K562 (cell line): ENCODE results near the gene TRIM65.

ENCODE experiments used
- ELF1 ChIP-seq: fragments of 200-800 bp; sonication (Bioruptor generic); IDR thresholded peaks from 2 replicates; pipeline ENCODE4 v1.6.1; 2016; ENCODE audit warnings: missing genetic modification characterization, missing compliant biosample characterization
- HDGF ChIP-seq: fragments of 450-650 bp; IDR thresholded peaks from 2 replicates; pipeline ENCODE4 v1.6.1; 2016
- PCBP2 ChIP-seq: fragments of 200-400 bp; formaldehyde crosslinking; IDR thresholded peaks from 2 replicates; pipeline ENCODE4 v1.6.1; 2018; ENCODE audit warnings: low read length, low read depth, mild to moderate bottlenecking, moderate library complexity; ENCODE audit not compliant: poor library complexity, severe bottlenecking
- U2AF1 ChIP-seq: fragments of 200-400 bp; formaldehyde crosslinking; optimal IDR thresholded peaks from 2 replicates; pipeline ENCODE3; 2017; ENCODE audit warnings: mild to moderate bottlenecking, low read depth, low read length, moderate library complexity
- ZNF274 ChIP-seq: IDR thresholded peaks from 2 replicates; pipeline ENCODE4 v1.6.1; 2011; ENCODE audit warnings: low read depth, mild to moderate bottlenecking, low read length, moderate library complexity, borderline replicate concordance
- ZNF311 ChIP-seq: fragments of 250-450 bp; sonication (Bioruptor Pico); IDR thresholded peaks from 2 replicates; pipeline ENCODE4 v1.4.0; 2020; ENCODE audit warnings: mild to moderate bottlenecking, moderate library complexity

DNA sequence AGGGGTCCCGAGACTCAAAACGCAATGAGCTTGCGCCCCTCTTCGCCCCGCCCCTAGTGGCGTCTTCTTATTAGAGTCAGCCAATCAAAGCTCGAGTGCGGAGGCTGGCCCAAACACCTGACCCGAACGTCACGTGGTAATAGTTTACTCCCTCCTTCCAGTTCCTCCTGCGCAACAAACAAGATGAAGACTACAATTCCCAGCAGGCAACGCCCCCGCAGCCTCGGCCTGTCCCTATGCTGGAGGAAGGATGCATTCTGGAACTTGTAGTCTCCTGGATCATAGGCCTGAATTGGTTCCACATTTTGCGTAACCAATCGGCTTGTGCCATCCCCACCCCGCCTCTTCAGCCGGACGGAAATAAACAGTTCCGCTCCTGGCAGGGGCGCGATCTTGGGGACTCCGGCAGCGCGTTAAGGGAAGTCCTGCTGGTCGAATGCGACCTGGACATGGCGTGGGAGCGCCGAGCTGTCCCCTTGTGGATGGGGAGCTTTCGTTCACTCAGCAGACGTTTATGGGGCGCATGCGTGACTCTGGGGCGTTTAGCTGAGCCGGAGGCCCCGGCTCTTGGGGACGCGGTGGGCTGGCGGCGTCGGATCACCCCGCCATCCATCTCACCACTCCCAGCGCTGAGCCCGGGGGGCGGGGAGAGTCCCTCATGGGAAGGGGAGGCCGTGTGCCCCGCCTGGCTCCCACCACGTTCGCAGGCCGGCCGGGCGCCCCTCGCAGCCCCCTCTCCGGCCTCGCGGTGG lies 41.3 kb downstream of the TRIM65 start, which contains the start of gene WBP2:
- no peak for TF ChIP-seq HDGF
- peak; percentile 53 for TF ChIP-seq U2AF1
- no peak for TF ChIP-seq ZNF274
- peak; percentile 67 for TF ChIP-seq ELF1 (tag)
- no peak for TF ChIP-seq PCBP2
- TF ChIP-seq ZNF311 (CRISPR knock-in tag), result no peak
